ENCODE measurements around the gene MRPL58. TPM values are rescaled to one million over a fixed set of nuclear protein-coding genes. Genes with fewer than 3 reads are reported as not detected.

MRPL58 gene
- total and polyA plus RNA-seq, 10 of the 15 experiments (the other 5 are each of a cell fraction or from before 2014, with no cell fraction given): 23.0 to 64.3 (median 51.9) TPM

DNA sequence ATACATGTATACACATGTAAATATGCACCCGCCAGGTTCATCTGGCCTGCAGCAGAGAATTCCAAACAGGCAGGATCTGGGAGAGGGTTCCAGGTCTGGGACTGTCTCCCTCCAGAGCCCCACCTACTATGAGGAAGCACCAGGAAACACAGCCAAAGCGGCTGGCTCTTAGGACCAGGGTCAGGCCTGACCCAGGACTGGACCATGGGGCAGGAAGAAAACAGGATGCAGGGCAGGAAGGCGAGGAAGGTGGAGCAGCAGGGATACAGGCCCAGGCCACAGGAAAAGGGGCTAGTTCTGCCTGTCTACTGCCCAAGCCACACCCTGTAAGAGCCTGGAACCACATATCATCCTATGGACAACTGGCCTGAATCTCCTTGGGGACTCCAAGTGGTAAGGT is 42.1 kb upstream of the MRPL58 start:
- H3K4me2 ChIP-seq (ENCODE audit: control insufficient read depth, insufficient read depth): no peak overlapping the region
- no peaks in the 10 kb centered on the region for H3K79me2 ChIP-seq (ENCODE audit: control insufficient read depth, insufficient read depth, low read length)
- in situ Hi-C loops (cut with MboI): no loop called here
- intact Hi-C loops (cut with micrococcal nuclease; ENCODE audit: unreplicated experiment): no loop called here
- FAIRE-seq (no peak), ATAC-seq (no peak), DNase-seq (ENCODE audit: low read depth, low spot score) (no peak)
- H3K4me3 ChIP-seq: no peak overlapping the region
- ChIA-PET CTCF (interaction anchor here (12.7 kb wide), 1 partner anchor 8 kb away, joined by 92 read pairs; no protein-coding TSS in a partner anchor), POLR2A (no interaction called here), RAD21 (ENCODE audit: unreplicated experiment) (no interaction called here), SMC1A (ENCODE audit: uncharacterized antibody, unreplicated experiment) (no interaction called here)
- no peak overlapping the region for H3K27ac ChIP-seq (ENCODE audit: control insufficient read depth, insufficient read depth)
- H3K4me1 ChIP-seq (ENCODE audit: control insufficient read depth, insufficient read depth, low read length): no peaks in the 10 kb centered on the region
- H3K9me3 ChIP-seq (replicated peaks; ENCODE audit: control insufficient read depth, insufficient read depth, low read length): no peaks in the 10 kb centered on the region
- H2AFZ ChIP-seq (ENCODE audit: control insufficient read depth, low read depth, low read length): no peak overlapping the region
- WGBS (ENCODE audit: insufficient coverage, insufficient replicate concordance, low lambda C conversion rate, missing lambda C conversion rate): 45% methylated on average over 3 of the region's 3 CpGs
- H4K20me1 ChIP-seq (ENCODE audit: control insufficient read depth, insufficient read depth): no peaks in the 10 kb centered on the region
- TF ChIP-seq MTA2 (IDR thresholded peaks at IDR 0.05; ENCODE audit: low read depth): no peak
- no peak for TF ChIP-seq ZNF217 (IDR thresholded peaks at IDR 0.05)
- TF ChIP-seq HCFC1 (IDR thresholded peaks at IDR 0.05; ENCODE audit: low read length): no peak
- no peak for TF ChIP-seq IKZF1 (conservative IDR thresholded peaks at IDR 0.05)
- no peak for TF ChIP-seq CREM (IDR thresholded peaks at IDR 0.05; ENCODE audit: low read depth)
- no peak for TF ChIP-seq ZNF622 (IDR thresholded peaks at IDR 0.05)
- TF ChIP-seq, protein P1, sequence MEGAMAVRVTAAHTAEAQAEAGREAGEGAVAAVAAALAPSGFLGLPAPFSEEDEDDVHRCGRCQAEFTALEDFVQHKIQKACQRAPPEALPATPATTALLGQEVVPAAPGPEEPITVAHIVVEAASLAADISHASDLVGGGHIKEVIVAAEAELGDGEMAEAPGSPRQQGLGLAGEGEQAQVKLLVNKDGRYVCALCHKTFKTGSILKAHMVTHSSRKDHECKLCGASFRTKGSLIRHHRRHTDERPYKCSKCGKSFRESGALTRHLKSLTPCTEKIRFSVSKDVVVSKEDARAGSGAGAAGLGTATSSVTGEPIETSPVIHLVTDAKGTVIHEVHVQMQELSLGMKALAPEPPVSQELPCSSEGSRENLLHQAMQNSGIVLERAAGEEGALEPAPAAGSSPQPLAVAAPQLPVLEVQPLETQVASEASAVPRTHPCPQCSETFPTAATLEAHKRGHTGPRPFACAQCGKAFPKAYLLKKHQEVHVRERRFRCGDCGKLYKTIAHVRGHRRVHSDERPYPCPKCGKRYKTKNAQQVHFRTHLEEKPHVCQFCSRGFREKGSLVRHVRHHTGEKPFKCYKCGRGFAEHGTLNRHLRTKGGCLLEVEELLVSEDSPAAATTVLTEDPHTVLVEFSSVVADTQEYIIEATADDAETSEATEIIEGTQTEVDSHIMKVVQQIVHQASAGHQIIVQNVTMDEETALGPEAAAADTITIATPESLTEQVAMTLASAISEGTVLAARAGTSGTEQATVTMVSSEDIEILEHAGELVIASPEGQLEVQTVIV (IDR thresholded peaks at IDR 0.05; ENCODE audit: borderline replicate concordance, partially characterized antibody): no peak
- no peak for TF ChIP-seq KLF5 (IDR thresholded peaks at IDR 0.05; ENCODE audit: partially characterized antibody)
- TF ChIP-seq ZNF24 (IDR thresholded peaks at IDR 0.05): no peak
- TF ChIP-seq EP300 (IDR thresholded peaks at IDR 0.05; ENCODE audit: borderline replicate concordance in 1 of 2, control insufficient read depth in 1 of 2, low read depth in 2 of 2, low read length in 2 of 2): no peak
- no peak for TF ChIP-seq SRF (IDR thresholded peaks at IDR 0.05; ENCODE audit: low read depth in 2 of 2, low read length in 2 of 2)
- TF ChIP-seq BRCA1 (IDR thresholded peaks at IDR 0.05; ENCODE audit: low read depth, low read length): no peak
- TF ChIP-seq CEBPB (IDR thresholded peaks at IDR 0.05; ENCODE audit: borderline replicate concordance in 1 of 2, low read depth in 2 of 2, low read length in 2 of 2): no peak
- TF ChIP-seq LARP7 (IDR thresholded peaks at IDR 0.05): no peak
- TF ChIP-seq TCF7 (IDR thresholded peaks at IDR 0.05; ENCODE audit: borderline replicate concordance): no peak
- TF ChIP-seq BACH1 (IDR thresholded peaks at IDR 0.05; ENCODE audit: borderline replicate concordance): no peak
- TF ChIP-seq SREBF1 (IDR thresholded peaks at IDR 0.05; ENCODE audit: low read length): no peak
- no peak overlapping the region for H3K9ac ChIP-seq (ENCODE audit: control insufficient read depth, insufficient read depth, low read length)
- peaks cover 7 to 11% of the 10 kb centered on the region in 2 experiments; a peak in 3 of 4 replicates for H3K27me3 ChIP-seq (replicated peaks in 1 of 2; ENCODE audit: control insufficient read depth in 2 of 2, insufficient read depth in 2 of 2, low read length in 1 of 2)
- H3K36me3 ChIP-seq (ENCODE audit: control insufficient read depth in 2 of 2, insufficient read depth in 2 of 2, low read length in 1 of 2): no peaks in the 10 kb centered on the region
- BruUV-seq (replicated peaks): no TSS peak

All from GM12878 (cell line).